ENCODE results near the gene ABCA1.

DNA sequence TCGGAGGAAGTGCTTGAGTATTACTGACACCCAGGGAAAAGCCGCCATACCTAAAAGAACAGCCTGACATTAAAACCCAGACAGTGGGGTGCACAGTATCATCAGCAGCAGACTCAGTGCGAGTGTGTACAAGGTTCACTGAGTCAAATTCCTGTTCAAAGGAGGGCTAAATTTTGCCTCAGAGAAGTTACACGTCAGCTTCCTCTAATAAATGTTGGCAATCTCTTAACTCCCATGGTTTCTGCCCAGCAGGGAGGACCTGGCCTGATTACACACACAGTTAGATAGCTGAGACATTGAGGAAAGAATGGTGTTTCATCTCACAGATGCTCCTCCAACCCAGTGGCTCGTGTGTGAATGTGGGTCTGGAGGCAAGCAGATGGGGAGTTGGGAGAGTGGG is 125.8 kb downstream of the ABCA1 start:
- TF ChIP-seq HDGF (IDR thresholded peaks at IDR 0.05; ENCODE audit: borderline replicate concordance) (no peak), SP1 (IDR thresholded peaks at IDR 0.05) (no peak), BHLHE40 (IDR thresholded peaks at IDR 0.05; ENCODE audit: borderline replicate concordance) (no peak), SUZ12 (IDR thresholded peaks at IDR 0.05) (no peak), CTBP1 (IDR thresholded peaks at IDR 0.05; ENCODE audit: borderline replicate concordance) (no peak), ELF4 (IDR thresholded peaks at IDR 0.05) (no peak), TARDBP (IDR thresholded peaks at IDR 0.05) (no peak), NFRKB (IDR thresholded peaks at IDR 0.05) (no peak), LEF1 (IDR thresholded peaks at IDR 0.05; ENCODE audit: borderline replicate concordance) (no peak), FOXA1 (IDR thresholded peaks at IDR 0.05) (no peak), ZNF384 (IDR thresholded peaks at IDR 0.05) (no peak), FOXK2 (IDR thresholded peaks at IDR 0.05) (no peak), FOXM1 (IDR thresholded peaks at IDR 0.05; ENCODE audit: borderline replicate concordance) (no peak)
- TF ChIP-seq, protein P1, sequence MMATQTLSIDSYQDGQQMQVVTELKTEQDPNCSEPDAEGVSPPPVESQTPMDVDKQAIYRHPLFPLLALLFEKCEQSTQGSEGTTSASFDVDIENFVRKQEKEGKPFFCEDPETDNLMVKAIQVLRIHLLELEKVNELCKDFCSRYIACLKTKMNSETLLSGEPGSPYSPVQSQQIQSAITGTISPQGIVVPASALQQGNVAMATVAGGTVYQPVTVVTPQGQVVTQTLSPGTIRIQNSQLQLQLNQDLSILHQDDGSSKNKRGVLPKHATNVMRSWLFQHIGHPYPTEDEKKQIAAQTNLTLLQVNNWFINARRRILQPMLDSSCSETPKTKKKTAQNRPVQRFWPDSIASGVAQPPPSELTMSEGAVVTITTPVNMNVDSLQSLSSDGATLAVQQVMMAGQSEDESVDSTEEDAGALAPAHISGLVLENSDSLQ (IDR thresholded peaks at IDR 0.05): no peak
